SJCRH30 (cell line): Measurements from ENCODE around the gene MTHFD2L. TPM values are rescaled to one million over a fixed set of nuclear protein-coding genes. Genes with fewer than 3 reads are reported as not detected.

Experiments
- DNase-seq, 2 experiments: peaks; one replicate each; pipeline ENCODE4 v3.0.0-alpha.2; 2015 to 2020
- H3K27ac ChIP-seq: fragments of 250-450 bp; sonication (Bioruptor Pico); 2 replicates; pipeline ENCODE4 v1.5.1; 2020; ENCODE audit warnings: mild to moderate bottlenecking, moderate library complexity
- H3K27me3 ChIP-seq: fragments of 250-450 bp; sonication (Bioruptor Pico); 2 replicates; pipeline ENCODE4 v1.5.1; 2020; ENCODE audit warnings: mild to moderate bottlenecking, moderate library complexity
- H3K36me3 ChIP-seq: fragments of 250-450 bp; sonication (Bioruptor Pico); 2 replicates; pipeline ENCODE4 v1.5.1; 2020; ENCODE audit warnings: mild to moderate bottlenecking, moderate library complexity
- H3K4me1 ChIP-seq: fragments of 250-450 bp; sonication (Bioruptor Pico); 2 replicates; pipeline ENCODE4 v1.5.1; 2020; ENCODE audit warnings: mild to moderate bottlenecking, moderate library complexity
- H3K4me3 ChIP-seq: fragments of 250-450 bp; sonication (Bioruptor Pico); 2 replicates; pipeline ENCODE4 v1.5.1; 2020; ENCODE audit warnings: mild to moderate bottlenecking, moderate library complexity
- H3K9me3 ChIP-seq: fragments of 250-450 bp; sonication (Bioruptor Pico); replicated peaks from 2 replicates; pipeline ENCODE4 v1.5.1; 2020; ENCODE audit warnings: mild to moderate bottlenecking, moderate library complexity
- total RNA-seq: library from RNA; depleted of rRNA; stranded (reverse); fragments of >200 nt; shearing (Covaris generic); gene quantifications from 2 replicates; pipeline ENCODE4 v1.2.3, GENCODE V29; 2014

The MTHFD2L gene
- total RNA-seq, 1 experiment from 2014 or later: 33.3 TPM

DNA sequence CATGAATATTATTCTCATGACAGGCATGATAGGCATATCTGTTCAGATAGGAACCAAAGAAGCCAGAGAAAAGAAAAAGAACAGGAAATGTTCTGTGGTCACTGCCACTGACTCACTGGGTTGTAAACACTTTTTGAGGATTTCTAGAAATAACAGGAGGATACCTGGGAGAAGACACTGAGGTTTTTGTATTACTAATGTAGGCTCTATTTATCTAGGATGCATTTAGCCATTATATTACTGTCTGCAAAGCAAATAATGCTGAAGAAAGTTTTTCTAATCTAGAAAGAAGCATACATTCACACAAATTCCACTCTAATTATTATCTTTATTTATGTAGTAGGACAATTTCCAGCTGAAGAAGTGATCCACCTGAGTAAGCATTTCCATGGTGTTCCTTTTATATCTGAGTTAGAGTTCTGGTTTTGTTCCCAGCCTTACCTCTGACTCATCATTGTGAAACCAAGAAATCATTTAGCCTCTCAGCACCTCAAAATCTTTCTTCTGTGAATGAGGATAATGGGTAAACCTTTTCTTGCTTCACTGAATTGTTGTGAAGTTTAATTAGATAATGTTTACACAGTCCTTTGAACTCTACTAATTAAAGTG lies 110.2 kb downstream of the MTHFD2L start:
- no peak overlapping the region for H3K27ac ChIP-seq
- H3K36me3 ChIP-seq: no peaks in the 10 kb centered on the region
- H3K9me3 ChIP-seq: no peaks in the 10 kb centered on the region
- H3K4me3 ChIP-seq: no peak overlapping the region
- DNase-seq: no peak
- no peaks in the 10 kb centered on the region for H3K27me3 ChIP-seq
- H3K4me1 ChIP-seq: no peaks in the 10 kb centered on the region

DNA sequence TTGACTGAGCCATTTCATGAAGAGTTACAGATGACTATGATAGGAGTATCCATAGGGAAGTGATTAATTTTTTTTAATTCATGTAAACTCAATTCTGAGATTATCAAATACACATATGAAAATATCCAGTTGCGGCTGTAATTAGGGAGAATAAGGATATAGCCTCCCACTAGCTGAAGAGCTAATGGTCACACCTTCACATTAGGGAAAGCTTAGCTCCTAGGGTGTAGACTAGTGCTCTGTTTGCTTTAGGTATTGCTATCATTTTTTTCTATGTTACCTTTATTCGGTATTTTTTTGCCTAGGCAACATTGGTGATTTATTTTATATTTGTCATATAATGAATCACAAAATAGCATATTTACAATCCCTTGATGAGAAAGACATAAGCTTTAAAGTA lies 110.7 kb downstream of the MTHFD2L start:
- Histone ChIP-seq H3K27me3 (no peaks in the 10 kb centered on the region), H3K27ac (no peak overlapping the region), H3K4me1 (no peaks in the 10 kb centered on the region), H3K4me3 (no peak overlapping the region), H3K36me3 (no peaks in the 10 kb centered on the region), H3K9me3 (no peaks in the 10 kb centered on the region)
- no peak for DNase-seq

GRCh38 chr4:74278490-74278889 lies 120.6 kb downstream of the MTHFD2L start:
- Histone ChIP-seq H3K36me3 (no peaks in the 10 kb centered on the region), H3K9me3 (no peaks in the 10 kb centered on the region), H3K27me3 (no peaks in the 10 kb centered on the region), H3K4me1 (no peaks in the 10 kb centered on the region), H3K4me3 (no peak overlapping the region), H3K27ac (no peak overlapping the region)
- DNase-seq: no peak

DNA sequence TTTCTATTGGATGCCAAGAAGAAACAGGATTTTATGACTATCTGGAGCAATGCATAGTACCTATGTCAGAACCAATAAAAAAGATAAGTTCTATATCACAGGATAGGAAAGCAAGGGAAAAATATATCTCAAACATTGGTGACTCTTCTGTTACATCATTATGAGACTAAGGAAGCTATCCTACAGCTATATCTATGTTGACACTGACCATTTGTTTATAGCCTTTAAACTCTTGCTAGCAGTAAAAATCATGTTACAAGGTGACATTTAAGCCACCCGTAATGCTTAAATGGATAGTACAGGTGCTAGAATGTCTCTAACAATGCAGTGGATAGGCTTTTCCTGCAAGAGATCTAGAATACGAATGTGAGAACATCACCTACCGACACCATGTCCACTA lies 121.8 kb downstream of the MTHFD2L start:
- Histone ChIP-seq H3K4me3 (no peak overlapping the region), H3K27me3 (no peaks in the 10 kb centered on the region), H3K9me3 (no peaks in the 10 kb centered on the region), H3K27ac (no peak overlapping the region), H3K36me3 (no peaks in the 10 kb centered on the region), H3K4me1 (no peaks in the 10 kb centered on the region)
- DNase-seq: no peak

DNA sequence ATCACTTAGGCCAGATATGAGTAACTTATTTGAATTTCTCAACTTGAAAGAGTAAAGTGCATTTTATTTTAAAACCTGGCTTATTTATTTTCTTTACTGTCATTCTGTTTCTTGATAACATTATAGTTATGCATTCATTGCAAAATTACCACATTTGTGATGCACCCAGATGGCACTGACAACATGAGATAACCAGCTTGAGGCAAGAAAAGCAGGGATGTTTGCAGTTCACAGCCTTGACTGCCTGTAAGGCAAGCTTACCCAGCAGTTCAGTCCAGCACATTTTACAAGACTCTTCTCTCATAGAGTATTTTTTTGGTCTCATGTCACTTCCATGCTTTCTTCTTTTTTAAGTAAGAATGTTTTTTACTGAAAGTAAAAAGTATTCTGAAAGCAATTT lies 125.0 kb downstream of the MTHFD2L start:
- no peak overlapping the region for H3K27ac ChIP-seq
- H3K36me3 ChIP-seq: no peaks in the 10 kb centered on the region
- no peaks in the 10 kb centered on the region for H3K27me3 ChIP-seq
- no peaks in the 10 kb centered on the region for H3K4me1 ChIP-seq
- DNase-seq: no peak
- no peaks in the 10 kb centered on the region for H3K9me3 ChIP-seq
- H3K4me3 ChIP-seq: no peak overlapping the region

GRCh38 chr4:74283614-74284013 lies 125.7 kb downstream of the MTHFD2L start:
- H3K4me3 ChIP-seq: no peak overlapping the region
- no peak for DNase-seq
- no peak overlapping the region for H3K27ac ChIP-seq

GRCh38 chr4:74284053-74284452 lies 126.1 kb downstream of the MTHFD2L start:
- Histone ChIP-seq H3K4me3 (no peak overlapping the region), H3K27ac (no peak overlapping the region)

More at GRCh38 chr4:74283614-74284013, 125.7 kb downstream of the MTHFD2L start:
- Histone ChIP-seq H3K4me1 (no peaks in the 10 kb centered on the region), H3K27me3 (no peaks in the 10 kb centered on the region), H3K9me3 (no peaks in the 10 kb centered on the region), H3K36me3 (no peaks in the 10 kb centered on the region)

DNA sequence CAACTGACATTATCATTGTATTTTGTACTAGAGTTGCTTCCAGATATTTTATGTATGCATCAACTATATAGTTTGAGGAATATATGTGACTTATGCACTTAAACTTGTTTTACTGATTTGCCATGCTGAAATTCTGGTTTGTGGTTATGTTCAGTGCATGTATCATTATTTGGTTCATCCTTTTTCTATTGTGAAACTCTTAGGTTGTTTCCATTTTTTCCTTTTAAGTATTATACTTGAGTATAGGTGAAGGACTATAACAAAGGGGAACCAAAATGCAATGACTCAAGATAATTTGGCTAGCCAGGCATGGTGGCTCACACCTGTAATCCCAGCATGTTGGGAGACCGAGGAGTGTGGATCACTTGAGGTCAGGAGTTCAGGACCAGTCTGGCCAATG lies 129.2 kb downstream of the MTHFD2L start:
- DNase-seq: no peak
- Histone ChIP-seq H3K4me1 (no peaks in the 10 kb centered on the region), H3K4me3 (no peak overlapping the region), H3K27ac (no peak overlapping the region), H3K36me3 (no peaks in the 10 kb centered on the region), H3K9me3 (no peaks in the 10 kb centered on the region), H3K27me3 (no peaks in the 10 kb centered on the region)

More at GRCh38 chr4:74284053-74284452, 126.1 kb downstream of the MTHFD2L start:
- no peaks in the 10 kb centered on the region for H3K27me3 ChIP-seq
- H3K9me3 ChIP-seq: no peaks in the 10 kb centered on the region
- no peak for DNase-seq
- no peaks in the 10 kb centered on the region for H3K36me3 ChIP-seq
- H3K4me1 ChIP-seq: no peaks in the 10 kb centered on the region

DNA sequence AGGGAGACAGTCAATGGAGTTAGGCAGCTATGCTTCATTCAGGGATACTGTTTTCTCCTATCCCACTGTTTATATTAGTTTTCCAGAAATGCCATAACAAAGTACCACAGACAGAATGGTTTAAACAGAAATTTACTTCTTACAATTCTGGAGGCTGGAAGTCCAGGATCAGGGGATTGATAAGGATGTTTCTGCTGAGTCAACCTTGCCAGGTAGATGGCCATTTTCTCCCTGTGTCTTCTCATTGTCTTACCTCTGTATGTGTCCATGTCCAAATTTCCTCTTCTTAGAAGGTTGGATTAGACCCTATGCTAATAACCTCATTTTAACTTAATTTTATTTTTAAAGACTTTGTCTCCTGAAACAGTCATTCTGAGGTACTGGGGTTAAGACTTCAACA lies 129.9 kb downstream of the MTHFD2L start:
- Histone ChIP-seq H3K4me1 (no peaks in the 10 kb centered on the region), H3K27me3 (no peaks in the 10 kb centered on the region), H3K9me3 (no peaks in the 10 kb centered on the region), H3K36me3 (no peaks in the 10 kb centered on the region), H3K27ac (no peak overlapping the region), H3K4me3 (no peak overlapping the region)
- no peak for DNase-seq

GRCh38 chr4:74291471-74291870 lies 133.6 kb downstream of the MTHFD2L start:
- Histone ChIP-seq H3K4me1 (no peaks in the 10 kb centered on the region), H3K4me3 (no peak overlapping the region), H3K9me3 (no peaks in the 10 kb centered on the region), H3K27ac (no peak overlapping the region), H3K27me3 (no peaks in the 10 kb centered on the region), H3K36me3 (no peaks in the 10 kb centered on the region)
- DNase-seq: no peak

DNA sequence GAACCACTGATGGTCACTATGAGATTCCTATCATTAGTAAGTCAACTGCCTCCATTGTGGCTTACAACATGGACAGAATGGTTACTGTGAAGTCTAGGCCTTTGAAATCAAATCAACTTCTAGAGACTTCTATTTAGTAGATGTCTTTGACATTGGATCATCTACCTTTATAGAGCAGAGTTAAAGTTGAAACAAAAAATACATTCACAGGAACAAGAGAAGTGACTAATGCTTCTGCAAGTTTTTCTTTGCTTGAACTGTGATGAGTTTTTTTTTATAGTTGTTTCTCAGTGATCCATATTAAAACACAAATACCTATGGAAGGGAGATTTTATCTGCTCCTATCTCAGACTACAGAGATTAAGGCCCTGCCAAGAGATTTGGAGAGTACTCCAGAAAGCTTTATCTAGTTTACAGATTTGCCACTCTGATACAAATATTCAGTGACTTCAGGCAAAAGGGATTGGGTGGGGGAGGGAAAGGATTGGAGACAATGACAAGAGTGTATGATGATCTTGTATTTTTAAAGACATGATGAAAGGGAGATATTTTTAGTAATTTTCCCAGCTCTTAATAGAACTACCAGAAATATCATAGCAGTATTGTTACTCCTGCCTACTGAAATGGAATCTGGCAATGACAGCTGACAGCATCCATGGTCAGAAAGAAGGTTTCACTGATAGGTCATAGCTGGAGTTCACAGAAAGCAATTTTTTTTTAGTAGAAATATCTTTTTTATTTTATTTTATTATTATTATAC lies 134.4 kb downstream of the MTHFD2L start:
- Histone ChIP-seq H3K36me3 (no peaks in the 10 kb centered on the region), H3K4me1 (no peaks in the 10 kb centered on the region), H3K27me3 (no peaks in the 10 kb centered on the region), H3K27ac (no peak overlapping the region), H3K9me3 (no peaks in the 10 kb centered on the region), H3K4me3 (no peak overlapping the region)
- DNase-seq: no peak

- no peak for DNase-seq
- no peaks in the 10 kb centered on the region for H3K36me3 ChIP-seq
- H3K27me3 ChIP-seq: no peaks in the 10 kb centered on the region
- no peak overlapping the region for H3K27ac ChIP-seq
- H3K9me3 ChIP-seq: no peaks in the 10 kb centered on the region
- no peaks in the 10 kb centered on the region for H3K4me1 ChIP-seq
- H3K4me3 ChIP-seq: no peak overlapping the region
Observed at GRCh38 chr4:74293558-74293957, 135.6 kb downstream of the MTHFD2L start.

DNA sequence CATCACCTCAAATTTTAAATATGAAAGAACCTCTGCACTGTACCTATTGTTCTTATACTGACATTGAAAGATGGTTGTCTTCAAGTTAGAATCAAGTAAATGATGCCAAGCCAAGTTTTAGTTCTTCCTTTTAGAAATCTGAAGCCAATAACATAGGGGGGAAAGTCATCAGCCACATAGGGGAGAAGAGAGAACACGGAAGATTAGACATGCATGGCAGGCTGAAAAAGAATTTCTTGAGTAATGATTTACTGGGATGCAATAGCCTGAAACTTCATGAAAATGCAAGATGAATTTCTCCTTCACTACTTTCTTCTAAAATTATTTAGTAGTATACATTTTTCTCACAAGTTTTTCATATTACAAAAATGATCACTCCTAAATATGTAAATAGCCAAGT lies 136.8 kb downstream of the MTHFD2L start:
- no peaks in the 10 kb centered on the region for H3K9me3 ChIP-seq
- H3K36me3 ChIP-seq: no peaks in the 10 kb centered on the region
- no peak for DNase-seq
- no peak overlapping the region for H3K27ac ChIP-seq
- H3K4me1 ChIP-seq: no peaks in the 10 kb centered on the region
- H3K4me3 ChIP-seq: no peak overlapping the region
- no peaks in the 10 kb centered on the region for H3K27me3 ChIP-seq

GRCh38 chr4:74297539-74297938 lies 139.6 kb downstream of the MTHFD2L start:
- DNase-seq: no peak
- no peaks in the 10 kb centered on the region for H3K4me1 ChIP-seq
- H3K27ac ChIP-seq: no peak overlapping the region
- H3K36me3 ChIP-seq: no peaks in the 10 kb centered on the region
- H3K4me3 ChIP-seq: no peak overlapping the region
- no peaks in the 10 kb centered on the region for H3K9me3 ChIP-seq
- H3K27me3 ChIP-seq: no peaks in the 10 kb centered on the region

GRCh38 chr4:74304095-74304625 lies 146.2 kb downstream of the MTHFD2L start:
- H3K36me3 ChIP-seq: no peaks in the 10 kb centered on the region
- no peak overlapping the region for H3K27ac ChIP-seq
- no peaks in the 10 kb centered on the region for H3K27me3 ChIP-seq
- H3K4me3 ChIP-seq: no peak overlapping the region
- H3K9me3 ChIP-seq: no peaks in the 10 kb centered on the region
- H3K4me1 ChIP-seq: no peaks in the 10 kb centered on the region
- no peak for DNase-seq

DNA sequence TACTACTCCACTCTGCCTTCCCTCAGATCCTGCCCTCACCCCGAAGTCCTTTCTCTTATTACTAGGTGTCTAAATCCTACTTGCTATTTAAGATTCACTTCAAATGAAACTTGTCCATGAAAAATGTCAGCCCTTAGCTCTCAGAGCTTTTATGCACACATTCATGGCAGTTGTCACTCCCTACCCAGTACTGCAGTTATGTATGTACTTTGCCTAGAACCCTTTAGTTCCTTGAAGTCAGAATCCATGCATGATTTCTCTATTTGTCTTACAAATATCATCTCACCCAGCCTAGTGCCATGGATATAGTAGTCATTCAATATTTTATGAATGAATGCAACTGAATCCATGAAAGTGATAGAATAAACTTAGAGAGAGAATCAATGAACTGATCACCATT lies 147.1 kb downstream of the MTHFD2L start:
- DNase-seq: no peak
- Histone ChIP-seq H3K27ac (no peak overlapping the region), H3K9me3 (no peaks in the 10 kb centered on the region), H3K4me1 (no peaks in the 10 kb centered on the region), H3K36me3 (no peaks in the 10 kb centered on the region), H3K4me3 (no peak overlapping the region), H3K27me3 (no peaks in the 10 kb centered on the region)
